Thoracic aorta (tissue), 2 donors: Measurements from ENCODE around the gene ADD1. TPM values are rescaled to one million over a fixed set of nuclear protein-coding genes. Genes with fewer than 3 reads are reported as not detected.

ENCODE experiments used
- ATAC-seq: fragments of 150-250 bp; one replicate; pipeline ENCODE4 v1.8.0; 2017; ENCODE audit warnings: low read depth; ENCODE audit not compliant: insufficient number of reproducible peaks, low FRiP score
- DNase-seq: peaks from one replicate; pipeline ENCODE4 v3.0.0-alpha.2; 2020; ENCODE audit warnings: low spot score
- H3K27ac ChIP-seq, 2 donors: fragments of 200-600 bp; sonication (generic); 1 replicate in 1 of 2; 2 replicates in 1 of 2; pipeline ENCODE4 v1.5.1; 2016; ENCODE audit warnings: mild to moderate bottlenecking in 2 of 2, moderate library complexity in 2 of 2
- H3K27me3 ChIP-seq: fragments of 200-600 bp; sonication (generic); replicated peaks from 2 replicates; pipeline ENCODE4 v1.6.0; 2016; ENCODE audit warnings: mild to moderate bottlenecking; ENCODE audit not compliant: insufficient read depth
- H3K36me3 ChIP-seq: fragments of 200-600 bp; sonication (generic); one replicate; pipeline ENCODE4 v1.5.1; 2016
- H3K4me1 ChIP-seq, 2 donors: fragments of 200-600 bp; sonication (generic); 1 replicate in 1 of 2; 2 replicates in 1 of 2; pipeline versions ENCODE4 v1.5.1 to v1.6.0; 2016; ENCODE audit warnings: low read depth in 2 of 2, mild to moderate bottlenecking in 1 of 2; ENCODE audit not compliant: control insufficient read depth in 1 of 2
- H3K4me3 ChIP-seq: fragments of 200-600 bp; sonication (generic); 2 replicates; pipeline ENCODE4 v1.5.1; 2016; ENCODE audit warnings: mild to moderate bottlenecking
- H3K9me3 ChIP-seq: fragments of 200-600 bp; sonication (generic); 2 replicates; pipeline ENCODE4 v1.5.1; 2016
- CTCF ChIP-seq: fragments of 200-600 bp; sonication (generic); IDR thresholded peaks from one replicate; pipeline ENCODE4 v1.5.1; 2019; ENCODE audit warnings: antibody characterized with exemption
- total RNA-seq, 2 donors: library from RNA; depleted of rRNA; stranded (reverse); fragments of >200 nt; gene quantifications; one replicate each; pipeline versions ENCODE4 v1.1.0 to v1.2.3, GENCODE V29; 2016

ADD1 gene
- total RNA-seq, 2 donors from 2014 or later: 256 to 338 TPM

- no peak overlapping the region for H3K27ac ChIP-seq
- H3K4me3 ChIP-seq: no peak overlapping the region
- no peak for TF ChIP-seq CTCF
- DNase-seq (peak; percentile 1), ATAC-seq (no peak)
- H3K36me3 ChIP-seq: peaks cover 49% of the 10 kb centered on the region
- no peaks in the 10 kb centered on the region for H3K4me1 ChIP-seq
- no peaks in the 10 kb centered on the region for H3K27me3 ChIP-seq
- no peaks in the 10 kb centered on the region for H3K9me3 ChIP-seq
Observed at GRCh38 chr4:2927016-2927695, 83.5 kb downstream of the ADD1 start.

- no peaks in the 10 kb centered on the region for H3K27me3 ChIP-seq
- ATAC-seq (no peak), DNase-seq (peak; percentile 0)
- peaks cover 49% of the 10 kb centered on the region for H3K36me3 ChIP-seq
- H3K4me1 ChIP-seq: peaks cover 0 to 4% of the 10 kb centered on the region in 2 donors
- H3K27ac ChIP-seq: no peak overlapping the region
- TF ChIP-seq CTCF: no peak
- H3K9me3 ChIP-seq: no peaks in the 10 kb centered on the region
- no peak overlapping the region for H3K4me3 ChIP-seq
Observed at GRCh38 chr4:2927696-2928075, 84.0 kb downstream of the ADD1 start.

- no peaks in the 10 kb centered on the region for H3K27me3 ChIP-seq
- H3K36me3 ChIP-seq: peaks cover 49% of the 10 kb centered on the region
- ATAC-seq (no peak), DNase-seq (peak; percentile 0)
- peaks cover under 1 to 12% of the 10 kb centered on the region in 2 donors for H3K4me1 ChIP-seq
- TF ChIP-seq CTCF: no peak
- no peaks in the 10 kb centered on the region for H3K9me3 ChIP-seq
- H3K4me3 ChIP-seq: no peak overlapping the region
- H3K27ac ChIP-seq: no peak overlapping the region
Observed at GRCh38 chr4:2928242-2929176, 84.9 kb downstream of the ADD1 start.

- H3K27ac ChIP-seq: no peak overlapping the region
- TF ChIP-seq CTCF: no peak
- DNase-seq (peak; percentile 1), ATAC-seq (no peak)
- H3K4me1 ChIP-seq: peaks cover 4 to 17% of the 10 kb centered on the region in 2 donors
- H3K27me3 ChIP-seq: no peaks in the 10 kb centered on the region
- no peaks in the 10 kb centered on the region for H3K9me3 ChIP-seq
- peaks cover 49% of the 10 kb centered on the region for H3K36me3 ChIP-seq
- no peak overlapping the region for H3K4me3 ChIP-seq
Observed at GRCh38 chr4:2929469-2929868, 85.8 kb downstream of the ADD1 start.

- TF ChIP-seq CTCF: no peak
- Histone ChIP-seq H3K9me3 (no peaks in the 10 kb centered on the region), H3K4me3 (no peak overlapping the region), H3K27me3 (no peaks in the 10 kb centered on the region), H3K4me1 (peaks cover 4 to 20% of the 10 kb centered on the region in 2 donors), H3K36me3 (peaks cover 44% of the 10 kb centered on the region), H3K27ac (no peak overlapping the region)
- peak; percentile 1 for DNase-seq
- ATAC-seq: no peak
Observed at GRCh38 chr4:2930135-2930757, 86.6 kb downstream of the ADD1 start.
